KOPT-K1 (cell line): ENCODE measurements around the gene LRP1B.
A peak's percentile ranks its signal among the peaks of the same experiment; 100 is the strongest.
"Not testable (repeated sequence)": the region's sequence is repeated elsewhere in the genome, so short reads cannot be mapped to it uniquely, and the experiment has no call there.

Source experiments
- H3K27ac ChIP-seq: fragments of 200-600 bp; sonication (generic); 2 replicates; pipeline ENCODE4 v1.5.1; 2016; ENCODE audit warnings: antibody characterized with exemption, mild to moderate bottlenecking, low read depth, low read length; ENCODE audit not compliant: poor library complexity, severe bottlenecking
- H3K36me3 ChIP-seq: fragments of 200-600 bp; sonication (generic); 2 replicates; pipeline ENCODE4 v1.5.1; 2017; ENCODE audit warnings: antibody characterized with exemption, mild to moderate bottlenecking, low read length, moderate library complexity; ENCODE audit not compliant: insufficient read depth
- H3K9me3 ChIP-seq: fragments of 200-600 bp; sonication (generic); 2 replicates; pipeline ENCODE4 v1.5.1; 2017; ENCODE audit warnings: antibody characterized with exemption, low read length, mild to moderate bottlenecking; ENCODE audit not compliant: insufficient read depth, poor library complexity, severe bottlenecking

The LRP1B gene

DNA sequence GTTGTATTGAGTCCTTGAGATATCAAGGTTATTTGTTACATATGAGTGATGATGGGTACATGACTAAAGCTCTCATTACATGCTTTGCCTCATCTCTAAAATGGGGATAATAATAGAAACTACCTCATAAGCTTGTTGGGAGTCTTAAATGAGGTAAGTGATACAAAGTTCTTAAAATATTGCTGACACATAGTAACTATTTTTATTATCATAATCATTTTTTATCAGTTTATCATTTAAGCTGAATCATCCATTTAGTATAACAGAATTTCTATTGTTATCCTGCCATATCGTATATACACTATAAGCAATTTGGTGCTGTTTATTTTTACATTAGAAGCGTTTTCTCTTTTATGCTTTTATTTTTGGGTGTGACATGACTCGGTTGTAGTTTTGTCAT is 871.1 kb downstream of the LRP1B start:
- Histone ChIP-seq H3K27ac (no peak overlapping the region), H3K9me3 (no peaks in the 10 kb centered on the region), H3K36me3 (no peaks in the 10 kb centered on the region)

DNA sequence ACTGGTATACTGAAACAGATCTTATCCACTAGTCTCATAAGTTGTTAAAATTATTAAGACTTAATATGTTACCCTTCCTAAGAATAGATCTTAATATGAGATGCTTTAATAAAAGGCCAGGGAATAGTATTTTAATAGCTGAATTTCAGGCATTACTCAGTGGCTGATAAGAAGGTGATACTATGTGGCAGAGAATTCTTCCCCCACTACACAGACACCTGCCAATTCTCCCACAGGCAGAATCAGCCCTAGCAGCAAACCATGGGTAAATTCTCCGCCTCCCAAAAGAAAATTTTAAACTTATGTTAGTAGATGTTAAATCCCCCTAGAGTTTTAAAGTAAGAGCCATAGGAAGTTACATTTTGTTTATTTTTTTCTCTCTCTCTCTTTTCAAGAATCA is 888.8 kb downstream of the LRP1B start:
- Histone ChIP-seq H3K36me3 (no peaks in the 10 kb centered on the region), H3K9me3 (no peaks in the 10 kb centered on the region), H3K27ac (no peak overlapping the region)

- Histone ChIP-seq H3K9me3 (peaks cover under 1% of the 10 kb centered on the region), H3K36me3 (no peaks in the 10 kb centered on the region), H3K27ac (no peak overlapping the region)
These were observed 904.3 kb downstream of the LRP1B start for GRCh38 chr2:141226560-141226959.

GRCh38 chr2:141207036-141207385 is 923.8 kb downstream of the LRP1B start:
- H3K36me3 ChIP-seq = no peaks in the 10 kb centered on the region
- H3K9me3 ChIP-seq = peaks cover 16% of the 10 kb centered on the region
- no peak overlapping the region for H3K27ac ChIP-seq

- H3K36me3 ChIP-seq = no peaks in the 10 kb centered on the region
- no peak overlapping the region for H3K27ac ChIP-seq
- peaks cover 10% of the 10 kb centered on the region for H3K9me3 ChIP-seq
These were observed 929.7 kb downstream of the LRP1B start for GRCh38 chr2:141201016-141201565.

- Histone ChIP-seq H3K9me3 (peaks cover 10% of the 10 kb centered on the region), H3K36me3 (no peaks in the 10 kb centered on the region), H3K27ac (no peak overlapping the region)
These were observed 930.6 kb downstream of the LRP1B start for GRCh38 chr2:141200191-141200590.

GRCh38 chr2:141199711-141200110 is 931.1 kb downstream of the LRP1B start:
- H3K27ac ChIP-seq = no peak overlapping the region
- H3K36me3 ChIP-seq = no peaks in the 10 kb centered on the region
- peaks cover 10% of the 10 kb centered on the region for H3K9me3 ChIP-seq

DNA sequence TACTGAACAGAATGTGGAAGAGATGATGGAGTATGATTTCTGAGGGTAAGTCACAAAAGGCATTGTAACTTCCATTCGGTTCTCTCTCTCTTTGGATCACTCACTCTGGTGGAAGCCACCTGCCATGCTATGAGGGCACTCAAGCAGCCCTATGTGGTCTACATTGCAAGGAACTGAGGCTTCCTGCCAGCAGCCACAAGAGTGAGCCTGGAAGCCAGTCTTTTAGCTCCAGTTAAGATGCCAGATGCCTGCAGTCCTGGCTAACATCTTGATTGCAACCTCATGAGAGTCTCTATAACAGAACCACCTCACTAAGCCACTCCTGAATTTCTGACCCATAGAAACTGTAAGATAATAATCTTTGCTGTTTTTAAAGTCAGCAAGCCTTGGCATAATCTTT is 935.7 kb downstream of the LRP1B start:
- Histone ChIP-seq H3K36me3 (no peaks in the 10 kb centered on the region), H3K27ac (peak overlapping the region; percentile 23), H3K9me3 (no peaks in the 10 kb centered on the region)

GRCh38 chr2:141187075-141187439 is 943.8 kb downstream of the LRP1B start:
- Histone ChIP-seq H3K27ac (no peak overlapping the region), H3K36me3 (no peaks in the 10 kb centered on the region), H3K9me3 (no peaks in the 10 kb centered on the region)

DNA sequence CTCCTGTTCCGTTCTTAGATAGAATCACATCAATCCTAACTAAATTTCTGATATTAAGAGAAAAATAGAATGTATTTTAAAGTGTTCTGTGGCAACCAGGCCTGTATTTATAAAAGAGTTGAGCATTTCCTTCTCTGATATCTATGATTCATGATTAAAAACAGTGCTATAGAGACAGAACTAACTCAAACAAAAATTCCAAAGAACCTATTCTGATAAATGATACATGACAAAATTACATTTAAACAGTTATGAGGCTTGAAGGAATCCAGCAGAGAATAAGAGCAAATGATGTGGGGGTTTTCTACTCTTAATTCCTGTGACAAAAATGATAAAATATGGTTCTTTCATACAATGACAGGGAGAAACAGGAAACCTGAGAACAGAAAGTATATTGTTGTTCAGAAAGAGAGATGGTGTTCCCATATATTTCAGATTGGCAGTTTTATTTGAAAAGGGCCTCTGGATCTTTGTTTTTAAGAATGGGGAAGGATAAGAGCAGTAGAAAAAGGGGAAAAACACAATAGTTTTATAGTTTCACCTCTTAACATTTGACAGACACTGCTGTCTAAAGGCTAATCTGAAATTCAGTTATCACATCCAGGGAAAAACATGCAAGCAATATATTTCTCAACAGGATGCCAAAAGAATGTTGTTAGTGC is 944.3 kb downstream of the LRP1B start:
- H3K36me3 ChIP-seq = no peaks in the 10 kb centered on the region

DNA sequence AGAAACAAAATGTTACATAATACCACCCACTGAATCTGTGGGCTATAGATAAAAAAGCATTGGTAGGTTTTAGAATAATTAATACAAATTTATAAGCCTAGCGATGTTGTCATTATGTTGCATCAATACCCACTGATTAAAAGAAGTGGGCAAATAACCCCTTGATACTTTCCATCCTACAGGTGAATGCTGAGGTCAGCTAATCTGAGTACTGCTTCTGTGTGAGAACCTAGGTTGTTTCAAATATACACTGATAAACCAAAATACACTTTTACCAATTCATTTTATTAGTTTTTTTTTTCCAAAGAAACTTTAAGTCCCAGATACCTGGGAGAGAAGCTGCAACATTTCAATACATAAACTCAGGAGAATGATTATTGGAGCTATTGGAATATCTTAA is 948.6 kb downstream of the LRP1B start:
- Histone ChIP-seq H3K27ac (no peak overlapping the region), H3K36me3 (no peaks in the 10 kb centered on the region), H3K9me3 (peaks cover 8% of the 10 kb centered on the region)

More for the DNA sequence above, 944.3 kb downstream of the LRP1B start:
- Histone ChIP-seq H3K9me3 (no peaks in the 10 kb centered on the region), H3K27ac (no peak overlapping the region)

GRCh38 chr2:141169117-141169516 is 961.7 kb downstream of the LRP1B start:
- not testable (repeated sequence) for H3K27ac ChIP-seq, H3K36me3 ChIP-seq, H3K9me3 ChIP-seq

GRCh38 chr2:141162314-141162713 is 968.5 kb downstream of the LRP1B start:
- Histone ChIP-seq H3K36me3 (no peaks in the 10 kb centered on the region), H3K9me3 (no peaks in the 10 kb centered on the region), H3K27ac (no peak overlapping the region)

- no peaks in the 10 kb centered on the region for H3K36me3 ChIP-seq
These were observed 979.1 kb downstream of the LRP1B start for GRCh38 chr2:141151611-141152286.

GRCh38 chr2:141142025-141142424 is 988.8 kb downstream of the LRP1B start:
- H3K27ac ChIP-seq = no peak overlapping the region
- H3K9me3 ChIP-seq = peaks cover 20% of the 10 kb centered on the region
- H3K36me3 ChIP-seq = no peaks in the 10 kb centered on the region

More at GRCh38 chr2:141151611-141152286, 979.1 kb downstream of the LRP1B start:
- peaks cover 10% of the 10 kb centered on the region for H3K9me3 ChIP-seq
- no peak overlapping the region for H3K27ac ChIP-seq
